ENCODE results near the gene DISP3. TPM values are rescaled to one million over a fixed set of nuclear protein-coding genes. Genes with fewer than 3 reads are reported as not detected.

The DISP3 gene
- total RNA-seq, 2 experiments from 2014 or later = 0.97 to 1.7 TPM

DNA sequence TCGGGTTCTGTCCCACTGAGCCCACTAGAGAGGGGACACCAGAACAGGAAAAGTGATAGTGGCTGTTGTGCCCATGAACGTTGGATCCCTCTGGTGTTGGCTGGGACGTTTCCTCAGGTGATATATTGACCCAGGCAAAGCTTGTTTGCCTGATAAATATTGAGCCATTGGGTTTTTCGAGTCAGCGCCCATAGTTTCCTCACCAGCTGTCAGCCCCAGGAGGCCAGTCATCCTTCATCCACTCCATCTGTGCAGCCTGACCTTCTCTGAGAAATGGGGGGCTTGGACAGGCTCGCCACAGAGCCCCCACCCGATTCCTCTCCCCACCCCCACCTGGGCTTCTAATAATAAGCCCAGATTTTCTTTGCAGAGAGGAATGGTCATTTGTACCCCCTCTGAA is 13.3 kb downstream of the DISP3 start:
- H3K4me1 ChIP-seq (ENCODE audit: insufficient read depth, low read length, poor library complexity, severe bottlenecking) = no peaks in the 10 kb centered on the region
- H3K27ac ChIP-seq (ENCODE audit: low read depth, low read length, poor library complexity, severe bottlenecking) = no peak overlapping the region
- no peak overlapping the region for H3K4me2 ChIP-seq (ENCODE audit: low read length)
- intact Hi-C loops (cut with micrococcal nuclease; ENCODE audit: unreplicated experiment) = no loop called here
- no peaks in the 10 kb centered on the region for H3K36me3 ChIP-seq (ENCODE audit: insufficient read depth, low read length)
- no peaks in the 10 kb centered on the region for H3K9me2 ChIP-seq (ENCODE audit: insufficient read depth, low read length)
- no peak for DNase-seq (ENCODE audit: low spot score)
- ChIA-PET CTCF (ENCODE audit: unreplicated experiment) (no interaction called here), POLR2A (no interaction called here)
- H2AFZ ChIP-seq (ENCODE audit: low read length) = no peak overlapping the region
- BruUV-seq (replicated peaks) = no TSS peak
- no peaks in the 10 kb centered on the region for H3K79me2 ChIP-seq (ENCODE audit: insufficient read depth, low read depth, low read length)
- H4K20me1 ChIP-seq (ENCODE audit: insufficient read depth, low read length) = no peaks in the 10 kb centered on the region
- no peak for TF ChIP-seq EZH2phosphoT487 (IDR thresholded peaks at IDR 0.05; ENCODE audit: borderline replicate concordance, low read depth, low read length)
- TF ChIP-seq, protein P1, sequence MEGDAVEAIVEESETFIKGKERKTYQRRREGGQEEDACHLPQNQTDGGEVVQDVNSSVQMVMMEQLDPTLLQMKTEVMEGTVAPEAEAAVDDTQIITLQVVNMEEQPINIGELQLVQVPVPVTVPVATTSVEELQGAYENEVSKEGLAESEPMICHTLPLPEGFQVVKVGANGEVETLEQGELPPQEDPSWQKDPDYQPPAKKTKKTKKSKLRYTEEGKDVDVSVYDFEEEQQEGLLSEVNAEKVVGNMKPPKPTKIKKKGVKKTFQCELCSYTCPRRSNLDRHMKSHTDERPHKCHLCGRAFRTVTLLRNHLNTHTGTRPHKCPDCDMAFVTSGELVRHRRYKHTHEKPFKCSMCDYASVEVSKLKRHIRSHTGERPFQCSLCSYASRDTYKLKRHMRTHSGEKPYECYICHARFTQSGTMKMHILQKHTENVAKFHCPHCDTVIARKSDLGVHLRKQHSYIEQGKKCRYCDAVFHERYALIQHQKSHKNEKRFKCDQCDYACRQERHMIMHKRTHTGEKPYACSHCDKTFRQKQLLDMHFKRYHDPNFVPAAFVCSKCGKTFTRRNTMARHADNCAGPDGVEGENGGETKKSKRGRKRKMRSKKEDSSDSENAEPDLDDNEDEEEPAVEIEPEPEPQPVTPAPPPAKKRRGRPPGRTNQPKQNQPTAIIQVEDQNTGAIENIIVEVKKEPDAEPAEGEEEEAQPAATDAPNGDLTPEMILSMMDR (conservative IDR thresholded peaks at IDR 0.05; ENCODE audit: low read length) = no peak
- H3K9me3 ChIP-seq (ENCODE audit: low read length) = no peaks in the 10 kb centered on the region
- no peak overlapping the region for H3K4me3 ChIP-seq (ENCODE audit: low read depth, low read length, poor library complexity, severe bottlenecking)

DNA sequence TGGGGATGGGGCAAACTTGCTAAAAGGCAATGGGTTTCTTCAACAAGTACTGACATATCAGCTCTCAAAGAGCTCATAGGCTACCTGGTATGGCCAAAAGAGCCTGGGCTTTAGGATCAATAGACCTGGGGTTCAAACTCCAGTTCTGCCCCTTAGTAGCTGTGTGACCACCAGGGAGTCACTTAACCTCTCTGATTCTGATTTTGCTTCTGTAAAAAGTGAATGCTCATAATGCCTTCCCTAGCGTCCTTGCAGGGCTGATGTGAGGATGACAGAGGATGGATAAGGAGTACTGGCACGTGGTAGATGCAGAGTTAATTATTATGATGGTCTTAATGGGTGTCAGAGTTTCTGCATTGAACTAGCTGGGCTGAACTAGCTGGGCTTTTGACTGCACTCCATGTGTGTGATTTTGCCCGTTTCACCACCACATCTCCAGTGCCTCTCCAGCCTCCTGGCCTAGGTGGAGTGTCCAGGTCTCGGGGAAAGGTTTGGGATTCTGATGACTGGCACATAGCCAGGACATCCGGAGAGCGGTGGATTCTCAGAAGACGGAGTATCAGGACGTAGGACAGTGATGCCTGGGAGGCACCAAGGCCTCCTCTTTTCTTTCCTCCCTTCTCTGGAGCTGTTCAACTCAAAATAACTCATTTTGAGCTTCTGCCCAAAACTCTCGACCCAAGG is 15.2 kb downstream of the DISP3 start:
- Histone ChIP-seq H3K4me1 (ENCODE audit: insufficient read depth, low read length, poor library complexity, severe bottlenecking) (no peaks in the 10 kb centered on the region), H3K9me2 (ENCODE audit: insufficient read depth, low read length) (no peaks in the 10 kb centered on the region), H4K20me1 (ENCODE audit: insufficient read depth, low read length) (no peaks in the 10 kb centered on the region), H3K4me2 (ENCODE audit: low read length) (no peak overlapping the region), H3K79me2 (ENCODE audit: insufficient read depth, low read depth, low read length) (no peaks in the 10 kb centered on the region), H3K27ac (ENCODE audit: low read depth, low read length, poor library complexity, severe bottlenecking) (no peak overlapping the region), H2AFZ (ENCODE audit: low read length) (no peak overlapping the region), H3K36me3 (ENCODE audit: insufficient read depth, low read length) (no peaks in the 10 kb centered on the region), H3K4me3 (ENCODE audit: low read depth, low read length, poor library complexity, severe bottlenecking) (no peak overlapping the region), H3K9me3 (ENCODE audit: low read length) (no peaks in the 10 kb centered on the region)
- POLR2A ChIA-PET = interaction anchor here (1.0 kb wide), 1 partner anchor 9 kb away, joined by 4 read pairs; no protein-coding TSS in a partner anchor
- no peak for DNase-seq (ENCODE audit: low spot score)
- BruUV-seq (replicated peaks) = no TSS peak
- CTCF ChIA-PET (ENCODE audit: unreplicated experiment) = no interaction called here
- intact Hi-C loops (cut with micrococcal nuclease; ENCODE audit: unreplicated experiment) = no loop called here
- TF ChIP-seq EZH2phosphoT487 (IDR thresholded peaks at IDR 0.05; ENCODE audit: borderline replicate concordance, low read depth, low read length) = no peak
- TF ChIP-seq, protein P1 (conservative IDR thresholded peaks at IDR 0.05; ENCODE audit: low read length) = no peak

DNA sequence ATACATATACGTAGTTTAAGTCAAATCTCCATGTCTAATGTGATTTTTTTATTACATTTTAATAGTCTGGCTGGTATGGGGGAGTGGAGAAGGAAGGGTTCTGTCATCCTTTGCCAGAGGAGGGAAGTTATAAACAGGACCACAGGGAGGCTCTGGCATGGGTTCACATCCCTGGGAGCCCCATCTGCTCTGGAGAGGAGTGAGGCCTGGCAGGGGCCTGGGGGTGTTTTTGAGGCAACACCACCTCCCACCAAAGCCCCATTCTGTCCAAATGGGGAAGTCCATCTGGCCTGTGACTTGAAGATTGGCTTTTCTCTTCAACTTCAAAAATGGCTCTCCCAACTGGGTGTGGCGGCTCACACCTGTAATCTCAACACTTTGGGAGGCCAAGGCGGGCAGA is 15.8 kb downstream of the DISP3 start:
- CTCF ChIA-PET (ENCODE audit: unreplicated experiment) = no interaction called here
- H3K4me1 ChIP-seq (ENCODE audit: insufficient read depth, low read length, poor library complexity, severe bottlenecking) = no peaks in the 10 kb centered on the region
- no peak overlapping the region for H3K27ac ChIP-seq (ENCODE audit: low read depth, low read length, poor library complexity, severe bottlenecking)
- intact Hi-C loops (cut with micrococcal nuclease; ENCODE audit: unreplicated experiment) = no loop called here
- H2AFZ ChIP-seq (ENCODE audit: low read length) = no peak overlapping the region
- no TSS peak for BruUV-seq (replicated peaks)
- H3K79me2 ChIP-seq (ENCODE audit: insufficient read depth, low read depth, low read length) = no peaks in the 10 kb centered on the region
- DNase-seq (ENCODE audit: low spot score) = no peak
- H3K9me3 ChIP-seq (ENCODE audit: low read length) = no peaks in the 10 kb centered on the region
- H3K4me3 ChIP-seq (ENCODE audit: low read depth, low read length, poor library complexity, severe bottlenecking) = no peak overlapping the region
- POLR2A ChIA-PET = interaction anchor here (1.0 kb wide), 1 partner anchor 10 kb away, joined by 4 read pairs; no protein-coding TSS in a partner anchor
- H3K9me2 ChIP-seq (ENCODE audit: insufficient read depth, low read length) = no peaks in the 10 kb centered on the region
- no peak overlapping the region for H3K4me2 ChIP-seq (ENCODE audit: low read length)
- no peak for TF ChIP-seq EZH2phosphoT487 (IDR thresholded peaks at IDR 0.05; ENCODE audit: borderline replicate concordance, low read depth, low read length)
- TF ChIP-seq, protein P1 (conservative IDR thresholded peaks at IDR 0.05; ENCODE audit: low read length) = no peak
- H3K36me3 ChIP-seq (ENCODE audit: insufficient read depth, low read length) = no peaks in the 10 kb centered on the region
- no peaks in the 10 kb centered on the region for H4K20me1 ChIP-seq (ENCODE audit: insufficient read depth, low read length)
